IMR-90 (cell line): ENCODE data around the gene ERP44. TPM values are rescaled to one million over a fixed set of nuclear protein-coding genes. Genes with fewer than 3 reads are reported as not detected.

Experiments used
- ATAC-seq: fragments of 200-7000 bp; cut with Tn5 transposase; 2 replicates; pipeline ENCODE4 v1.9.1; 2020; ENCODE audit warnings: low read depth, mild to moderate bottlenecking, moderate library complexity
- BruUV-seq: library from RNA; stranded (reverse); fragments of 400-500 nt; replicated peaks from 2 replicates; lab custom pipeline; 2021; lab: Mats Ljungman, UMichigan
- CTCF ChIA-PET: fragments of 300-600 bp; formaldehyde crosslinking; extraction: SDS; loops from one replicate; lab custom pipeline; 2021; ENCODE audit warnings: antibody characterized with exemption; lab: Yijun Ruan, JAX
- POLR2A ChIA-PET: fragments of 300-600 bp; sonication (Branson Sonifier 250); formaldehyde crosslinking; loops from one replicate; lab custom pipeline; 2022; ENCODE audit warnings: antibody characterized with exemption; ENCODE audit not compliant: unreplicated experiment; lab: Charles Lee
- DNase-seq: peaks from one replicate; pipeline ENCODE4 v3.0.0; 2013
- H2AFZ ChIP-seq: replicated peaks from 2 replicates; pipeline ENCODE3; 2013; ENCODE audit warnings: low read length, mild to moderate bottlenecking; ENCODE audit not compliant: poor library complexity
- H2AK5ac ChIP-seq: 2 replicates; pipeline ENCODE4 v1.6.1; 2013; ENCODE audit warnings: low read depth, low read length, inconsistent platforms
- H2AK9ac ChIP-seq: replicated peaks from 2 replicates; pipeline ENCODE3; 2013; ENCODE audit warnings: mild to moderate bottlenecking, low read depth, low read length, moderate library complexity; ENCODE audit not compliant: poor library complexity
- H2BK120ac ChIP-seq: 2 replicates; pipeline ENCODE4 v1.6.1; 2013; ENCODE audit warnings: low read depth, low read length, inconsistent platforms
- H2BK15ac ChIP-seq: 3 replicates; pipeline ENCODE4 v1.6.1; 2013; ENCODE audit warnings: low read depth, low read length, inconsistent platforms
- H2BK20ac ChIP-seq: 2 replicates; pipeline ENCODE4 v1.6.1; 2013; ENCODE audit warnings: low read depth, mild to moderate bottlenecking, inconsistent platforms, low read length, moderate library complexity
- H2BK5ac ChIP-seq: 2 replicates; pipeline ENCODE4 v1.6.1; 2013; ENCODE audit warnings: mild to moderate bottlenecking, low read depth, low read length, inconsistent platforms; ENCODE audit not compliant: poor library complexity, severe bottlenecking
- H3K14ac ChIP-seq: replicated peaks from 2 replicates; pipeline ENCODE4 v1.6.1; 2013; ENCODE audit warnings: low read depth, low read length, inconsistent platforms
- H3K18ac ChIP-seq: 2 replicates; pipeline ENCODE4 v1.6.1; 2013; ENCODE audit warnings: low read depth, low read length, control low read depth
- H3K23ac ChIP-seq: 2 replicates; pipeline ENCODE4 v1.6.1; 2013; ENCODE audit warnings: low read depth, low read length, inconsistent platforms
- H3K27ac ChIP-seq: 2 replicates; pipeline ENCODE4 v1.5.1; 2013; ENCODE audit warnings: mild to moderate bottlenecking, control low read depth, low read length; ENCODE audit not compliant: insufficient read depth
- H3K27me3 ChIP-seq: 2 replicates; pipeline ENCODE4 v1.6.1; 2013; ENCODE audit warnings: low read length; ENCODE audit not compliant: control insufficient read depth, insufficient read depth
- H3K36me3 ChIP-seq: 2 replicates; pipeline ENCODE4 v1.6.1; 2013; ENCODE audit warnings: low read length, mixed read lengths; ENCODE audit not compliant: control insufficient read depth, insufficient read depth
- H3K4ac ChIP-seq: 2 replicates; pipeline ENCODE4 v1.6.1; 2013; ENCODE audit warnings: low read depth, low read length, inconsistent platforms
- H3K4me1 ChIP-seq: 2 replicates; pipeline ENCODE4 v1.6.1; 2013; ENCODE audit warnings: low read length, mixed read lengths; ENCODE audit not compliant: control insufficient read depth, insufficient read depth
- H3K4me2 ChIP-seq: 2 replicates; pipeline ENCODE4 v1.6.1; 2013; ENCODE audit warnings: low read depth, mild to moderate bottlenecking, control low read depth, low read length, moderate library complexity
- H3K4me3 ChIP-seq: 2 replicates; pipeline ENCODE4 v1.5.1; 2013; ENCODE audit warnings: low read depth, mild to moderate bottlenecking, control low read depth, low read length, moderate library complexity; ENCODE audit not compliant: insufficient read depth
- H3K56ac ChIP-seq: 2 replicates; pipeline ENCODE4 v1.6.1; 2013; ENCODE audit warnings: low read length, inconsistent platforms; ENCODE audit not compliant: insufficient read depth; ENCODE audit errors: extremely low read depth
- H3K79me1 ChIP-seq, 2 experiments: 2 replicates each; pipeline ENCODE4 v1.6.1; 2013; ENCODE audit warnings: low read length in 2 of 2, inconsistent platforms in 1 of 2, low read depth in 1 of 2
- H3K9ac ChIP-seq: 2 replicates; pipeline ENCODE4 v1.6.1; 2013; ENCODE audit warnings: low read depth, low read length, control low read depth
- H3K9me1 ChIP-seq: 2 replicates; pipeline ENCODE4 v1.6.1; 2013; ENCODE audit warnings: low read length, inconsistent platforms; ENCODE audit not compliant: insufficient read depth
- H3K9me3 ChIP-seq: 2 replicates; pipeline ENCODE4 v1.6.1; 2013; ENCODE audit warnings: low read length; ENCODE audit not compliant: control insufficient read depth, insufficient read depth
- H4K20me1 ChIP-seq: 2 replicates; pipeline ENCODE4 v1.6.1; 2013; ENCODE audit warnings: low read length, inconsistent platforms; ENCODE audit not compliant: insufficient read depth
- H4K5ac ChIP-seq: 2 replicates; pipeline ENCODE4 v1.6.1; 2013; ENCODE audit warnings: mild to moderate bottlenecking, low read depth, low read length, control low read depth
- H4K8ac ChIP-seq, 2 experiments: 2 replicates each; pipeline ENCODE4 v1.6.1; 2013; ENCODE audit warnings: low read depth in 2 of 2, low read length in 2 of 2, control low read depth in 1 of 2, inconsistent platforms in 1 of 2
- H4K91ac ChIP-seq: 2 replicates; pipeline ENCODE4 v1.6.1; 2013; ENCODE audit warnings: low read depth, low read length, inconsistent platforms; ENCODE audit not compliant: insufficient read depth
- CTCF ChIP-seq: conservative IDR thresholded peaks from 2 replicates; pipeline ENCODE4 v1.5.1; 2012; ENCODE audit warnings: mild to moderate bottlenecking, low read depth, low read length, improper control_type of control experiment
- MAFK ChIP-seq: IDR thresholded peaks from 2 replicates; pipeline ENCODE4 v1.6.1; 2012; ENCODE audit warnings: low read depth, low read length, improper control_type of control experiment
- MXI1 ChIP-seq: IDR thresholded peaks from 2 replicates; pipeline ENCODE4 v1.6.1; 2012; ENCODE audit warnings: low read depth, mild to moderate bottlenecking, low read length, moderate library complexity, borderline replicate concordance
- NFE2L2 ChIP-seq: fragments of 150-350 bp; IDR thresholded peaks from 2 replicates; pipeline ENCODE4 v1.6.1; 2016; ENCODE audit warnings: low read depth, mild to moderate bottlenecking, low read length
- RCOR1 ChIP-seq: IDR thresholded peaks from 2 replicates; pipeline ENCODE4 v1.6.1; 2012; ENCODE audit warnings: mild to moderate bottlenecking, low read length, improper control_type of control experiment; ENCODE audit not compliant: insufficient replicate concordance
- RFX5 ChIP-seq: IDR thresholded peaks from 2 replicates; pipeline ENCODE4 v1.8.0; 2012; ENCODE audit warnings: low read depth, mild to moderate bottlenecking, low read length, moderate library complexity
- WGBS, 2 experiments: methylation state at CpG; one replicate each; pipeline versions ENCODE4 v1.1.5 to v1.1.7; 2013; ENCODE audit warnings: missing lambda C conversion rate in 2 of 2; ENCODE audit not compliant: insufficient read length in 1 of 2; ENCODE audit errors: extremely low coverage in 2 of 2; 5-methylcytosine and 5-hydroxymethylcytosine counted together
- dilution Hi-C: fragments of 300-500 bp; cut with HindIII; formaldehyde crosslinking; loops from one replicate; pipeline ENCODE4 v1.14.3; 2018; ENCODE audit warnings: low sequenced_read_pairs; ENCODE audit not compliant: unreplicated experiment
- in situ Hi-C: fragments of 300-500 bp; cut with MboI; formaldehyde crosslinking; loops from 3 replicates; pipeline ENCODE4 v1.14.3; 2019; ENCODE audit warnings: low sequenced_read_pairs, inconsistent platforms, mixed read lengths
- intact Hi-C: fragments of 100-400 bp; cut with micrococcal nuclease; formaldehyde crosslinking; loops from 2 replicates; pipeline ENCODE4 v1.10.0; 2022
- polyA plus RNA-seq, 3 experiments: library from polyadenylated mRNA; depleted of rRNA; stranded (reverse); fragments of >200 nt; gene quantifications; 2 replicates each; pipeline ENCODE4 v1.2.3, GENCODE V29; 2012; ENCODE audit warnings: low replicate concordance in 1 of 3
- total RNA-seq: library from RNA; depleted of rRNA; stranded (reverse); fragments of >200 nt; gene quantifications from 2 replicates; pipeline ENCODE4 v1.2.3, GENCODE V29; 2012

ERP44 gene
- total and polyA plus RNA-seq, 2 of the 4 experiments (the other 2 are of a cell fraction), result 9.1 to 13.5 TPM

GRCh38 chr9:100104314-100104713 lies 5.5 kb upstream of the ERP44 start:
- dilution Hi-C loops, result no loop called here
- no peak overlapping the region for H3K9ac ChIP-seq
- H3K23ac ChIP-seq, result no peak overlapping the region
- peaks cover 10% of the 10 kb centered on the region; the same call in 1 of the 2 replicates for H3K9me1 ChIP-seq
- no peak overlapping the region for H3K4me2 ChIP-seq
- no peak overlapping the region for H2BK20ac ChIP-seq
- no peak overlapping the region for H3K4me3 ChIP-seq
- no peak for TF ChIP-seq RCOR1
- TF ChIP-seq MAFK, result peak; percentile 21; the same call in 1 of the 2 replicates
- peak; percentile 16; the same call in 1 of the 2 replicates for TF ChIP-seq RFX5
- no peak for TF ChIP-seq CTCF
- TF ChIP-seq NFE2L2, result no peak
- no peak for TF ChIP-seq MXI1
- H2AK9ac ChIP-seq, result no peak overlapping the region
- no peak for ATAC-seq
- no peak overlapping the region for H3K4ac ChIP-seq
- intact Hi-C loops, result no loop called here
- H4K20me1 ChIP-seq, result no peaks in the 10 kb centered on the region
- peak; percentile 84 for DNase-seq
- no peak overlapping the region for H3K27ac ChIP-seq
- POLR2A ChIA-PET, result no interaction called here
- no peak overlapping the region for H4K5ac ChIP-seq
- in situ Hi-C loops, result no loop called here
- H3K18ac ChIP-seq, result no peak overlapping the region
- H4K91ac ChIP-seq, result no peak overlapping the region
- H3K79me1 ChIP-seq, result peaks cover 21 to 42% of the 10 kb centered on the region in 2 experiments
- no peaks in the 10 kb centered on the region for H3K27me3 ChIP-seq
- H2BK120ac ChIP-seq, result no peak overlapping the region
- no peak overlapping the region for H3K56ac ChIP-seq
- 0 out of 2 replicates have a peak, but pooled peaks cover 2% of the 10 kb centered on the region for H3K4me1 ChIP-seq
- peaks cover 13% of the 10 kb centered on the region for H3K36me3 ChIP-seq
- no CpG with 5 or more reads among the region's 4 CpGs for WGBS, 2 experiments
- no peak overlapping the region for H2BK15ac ChIP-seq
- H2AFZ ChIP-seq, result no peak overlapping the region
- H3K14ac ChIP-seq, result no peak overlapping the region
- H4K8ac ChIP-seq, result no peak overlapping the region; a peak in 1 of 4 replicates
- H3K9me3 ChIP-seq, result no peaks in the 10 kb centered on the region
- peak overlapping the region; percentile 59 for H2BK5ac ChIP-seq
- CTCF ChIA-PET, result no interaction called here
- H2AK5ac ChIP-seq, result no peak overlapping the region
- BruUV-seq, result no TSS peak
